ENCODE measurements around the gene GMPS. TPM values are rescaled to one million over a fixed set of nuclear protein-coding genes. Genes with fewer than 3 reads are reported as not detected.
"Not testable (repeated sequence)": the region's sequence is repeated elsewhere in the genome, so short reads cannot be mapped to it uniquely, and the experiment has no call there.

The GMPS gene
- total RNA-seq, 1 experiment from 2014 or later = 43.3 TPM

DNA sequence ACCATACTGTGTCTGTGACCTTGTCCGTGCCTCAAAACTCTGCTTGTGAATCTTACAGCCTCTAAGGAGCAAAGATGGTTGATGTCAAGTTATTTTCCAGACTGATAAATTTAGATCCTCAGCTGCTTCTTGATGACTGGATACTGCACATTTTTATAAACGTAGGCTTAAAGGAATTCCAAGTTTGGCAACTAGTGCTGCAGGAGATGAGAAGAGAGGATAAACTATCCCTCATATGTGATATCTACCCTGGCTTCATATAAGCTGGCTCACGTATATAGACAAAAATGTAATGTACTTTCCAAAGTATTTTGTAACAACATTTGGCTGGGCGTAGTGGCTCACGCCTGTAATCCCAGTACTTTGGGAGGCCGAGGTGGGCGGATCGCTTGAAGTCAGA is 89.6 kb downstream of the GMPS start:
- BruUV-seq (replicated peaks) = no TSS peak
- no peaks in the 10 kb centered on the region for H3F3A ChIP-seq (ENCODE audit: low read length, unreplicated experiment)
- H3K27ac ChIP-seq (ENCODE audit: low read length) = no peak overlapping the region
- no peak overlapping the region for H3K4me3 ChIP-seq (ENCODE audit: low read length)
- ChIA-PET CTCF (no interaction called here), POLR2A (ENCODE audit: unreplicated experiment) (no interaction called here)
- H3K9me3 ChIP-seq (ENCODE audit: low read length) = no peaks in the 10 kb centered on the region
- H3K4me1 ChIP-seq (ENCODE audit: insufficient read depth, low read length) = no peaks in the 10 kb centered on the region
- DNase-seq (no peak), ATAC-seq (no peak)
- H3K9me2 ChIP-seq (replicated peaks; ENCODE audit: low read length) = no peaks in the 10 kb centered on the region
- no peaks in the 10 kb centered on the region for H3K27me3 ChIP-seq (ENCODE audit: low read length)
- TF ChIP-seq EZH2 (IDR thresholded peaks at IDR 0.05; ENCODE audit: low read length, unreplicated experiment) = no peak
- no peak for TF ChIP-seq EZH2phosphoT487 (IDR thresholded peaks at IDR 0.05; ENCODE audit: borderline replicate concordance, low read length)
- TF ChIP-seq, protein P1, sequence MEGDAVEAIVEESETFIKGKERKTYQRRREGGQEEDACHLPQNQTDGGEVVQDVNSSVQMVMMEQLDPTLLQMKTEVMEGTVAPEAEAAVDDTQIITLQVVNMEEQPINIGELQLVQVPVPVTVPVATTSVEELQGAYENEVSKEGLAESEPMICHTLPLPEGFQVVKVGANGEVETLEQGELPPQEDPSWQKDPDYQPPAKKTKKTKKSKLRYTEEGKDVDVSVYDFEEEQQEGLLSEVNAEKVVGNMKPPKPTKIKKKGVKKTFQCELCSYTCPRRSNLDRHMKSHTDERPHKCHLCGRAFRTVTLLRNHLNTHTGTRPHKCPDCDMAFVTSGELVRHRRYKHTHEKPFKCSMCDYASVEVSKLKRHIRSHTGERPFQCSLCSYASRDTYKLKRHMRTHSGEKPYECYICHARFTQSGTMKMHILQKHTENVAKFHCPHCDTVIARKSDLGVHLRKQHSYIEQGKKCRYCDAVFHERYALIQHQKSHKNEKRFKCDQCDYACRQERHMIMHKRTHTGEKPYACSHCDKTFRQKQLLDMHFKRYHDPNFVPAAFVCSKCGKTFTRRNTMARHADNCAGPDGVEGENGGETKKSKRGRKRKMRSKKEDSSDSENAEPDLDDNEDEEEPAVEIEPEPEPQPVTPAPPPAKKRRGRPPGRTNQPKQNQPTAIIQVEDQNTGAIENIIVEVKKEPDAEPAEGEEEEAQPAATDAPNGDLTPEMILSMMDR (conservative IDR thresholded peaks at IDR 0.05; ENCODE audit: low read depth, low read length) = no peak
- H3K36me3 ChIP-seq (ENCODE audit: low read depth, low read length) = no peaks in the 10 kb centered on the region
- no peaks in the 10 kb centered on the region for H4K20me1 ChIP-seq (ENCODE audit: low read length)
- intact Hi-C loops (cut with micrococcal nuclease) = no loop called here
- H3K4me2 ChIP-seq (ENCODE audit: low read length) = no peak overlapping the region
- H2AFZ ChIP-seq (ENCODE audit: low read length) = no peak overlapping the region
- no peaks in the 10 kb centered on the region for H3K79me2 ChIP-seq (ENCODE audit: low read length)
- no peak overlapping the region for H3K9ac ChIP-seq (ENCODE audit: low read length)

DNA sequence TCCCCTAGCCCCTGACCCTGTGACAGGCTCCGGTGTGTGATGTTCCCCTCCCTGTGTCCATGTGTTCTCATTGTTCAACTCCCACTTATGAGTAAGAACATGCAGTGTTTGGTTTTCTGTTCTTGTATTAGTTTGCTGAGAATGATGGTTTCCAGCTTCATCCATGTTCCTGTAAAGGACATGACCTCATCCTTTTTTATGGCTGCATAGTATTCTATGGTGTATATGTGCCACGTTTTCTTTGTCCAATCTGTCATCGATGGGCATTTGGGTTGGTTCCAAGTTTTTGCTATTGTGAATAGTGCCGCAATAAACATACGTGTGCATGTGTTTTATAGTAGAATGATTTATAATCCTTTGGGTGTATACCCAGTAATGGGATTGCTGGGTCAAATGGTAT is 90.6 kb downstream of the GMPS start:
- intact Hi-C loops (cut with micrococcal nuclease); H3K9me3 ChIP-seq (ENCODE audit: low read length); DNase-seq; POLR2A ChIA-PET (ENCODE audit: unreplicated experiment); H3K36me3 ChIP-seq (ENCODE audit: low read depth, low read length); ATAC-seq; H3K9ac ChIP-seq (ENCODE audit: low read length); CTCF ChIA-PET; H3K9me2 ChIP-seq (replicated peaks; ENCODE audit: low read length); H3K4me1 ChIP-seq (ENCODE audit: insufficient read depth, low read length); H3K27ac ChIP-seq (ENCODE audit: low read length); H2AFZ ChIP-seq (ENCODE audit: low read length); H3K27me3 ChIP-seq (ENCODE audit: low read length); BruUV-seq (replicated peaks); H3K79me2 ChIP-seq (ENCODE audit: low read length); H3F3A ChIP-seq (ENCODE audit: low read length, unreplicated experiment); H3K4me2 ChIP-seq (ENCODE audit: low read length); H3K4me3 ChIP-seq (ENCODE audit: low read length); H4K20me1 ChIP-seq (ENCODE audit: low read length): not testable (repeated sequence)

DNA sequence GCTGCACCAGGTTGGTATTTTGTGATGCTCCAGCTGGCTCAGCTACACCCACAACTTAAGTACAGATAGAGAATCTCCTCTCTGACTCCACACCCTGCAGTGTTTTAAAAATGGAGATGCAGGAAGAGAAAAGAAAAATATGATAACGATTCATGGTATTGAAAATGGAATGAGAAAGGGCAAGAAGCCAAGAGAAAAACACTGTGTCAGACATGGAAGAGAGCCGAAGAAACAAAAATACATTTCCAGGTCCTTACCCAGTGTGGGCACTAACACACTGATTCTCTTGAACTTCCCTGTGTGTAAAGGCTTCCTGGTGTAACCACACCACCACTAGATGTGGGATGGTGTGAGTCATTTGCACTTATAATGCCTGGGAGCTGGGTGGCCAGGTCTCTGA is 93.1 kb downstream of the GMPS start:
- intact Hi-C loops (cut with micrococcal nuclease) = no loop called here
- Histone ChIP-seq H3K4me3 (ENCODE audit: low read length) (no peak overlapping the region), H2AFZ (ENCODE audit: low read length) (no peak overlapping the region), H3K4me1 (ENCODE audit: insufficient read depth, low read length) (no peaks in the 10 kb centered on the region), H3K4me2 (ENCODE audit: low read length) (no peak overlapping the region), H3K9me2 (replicated peaks; ENCODE audit: low read length) (no peaks in the 10 kb centered on the region), H3F3A (ENCODE audit: low read length, unreplicated experiment) (no peaks in the 10 kb centered on the region), H3K79me2 (ENCODE audit: low read length) (no peaks in the 10 kb centered on the region), H3K27ac (ENCODE audit: low read length) (no peak overlapping the region), H3K27me3 (ENCODE audit: low read length) (no peaks in the 10 kb centered on the region), H4K20me1 (ENCODE audit: low read length) (no peaks in the 10 kb centered on the region), H3K9me3 (ENCODE audit: low read length) (no peaks in the 10 kb centered on the region), H3K36me3 (ENCODE audit: low read depth, low read length) (no peaks in the 10 kb centered on the region), H3K9ac (ENCODE audit: low read length) (no peak overlapping the region)
- no peak for DNase-seq
- ChIA-PET CTCF (no interaction called here), POLR2A (ENCODE audit: unreplicated experiment) (no interaction called here)
- ATAC-seq = no peak
- no TSS peak for BruUV-seq (replicated peaks)
- TF ChIP-seq, protein P1 (conservative IDR thresholded peaks at IDR 0.05; ENCODE audit: low read depth, low read length) = no peak
- TF ChIP-seq EZH2 (IDR thresholded peaks at IDR 0.05; ENCODE audit: low read length, unreplicated experiment) (no peak), EZH2phosphoT487 (IDR thresholded peaks at IDR 0.05; ENCODE audit: borderline replicate concordance, low read length) (no peak)

Data from PC-3 (cell line).